ENCODE results near the gene GIT1.
A peak's percentile ranks its signal among the peaks of the same experiment; 100 is the strongest.

GIT1 gene

DNA sequence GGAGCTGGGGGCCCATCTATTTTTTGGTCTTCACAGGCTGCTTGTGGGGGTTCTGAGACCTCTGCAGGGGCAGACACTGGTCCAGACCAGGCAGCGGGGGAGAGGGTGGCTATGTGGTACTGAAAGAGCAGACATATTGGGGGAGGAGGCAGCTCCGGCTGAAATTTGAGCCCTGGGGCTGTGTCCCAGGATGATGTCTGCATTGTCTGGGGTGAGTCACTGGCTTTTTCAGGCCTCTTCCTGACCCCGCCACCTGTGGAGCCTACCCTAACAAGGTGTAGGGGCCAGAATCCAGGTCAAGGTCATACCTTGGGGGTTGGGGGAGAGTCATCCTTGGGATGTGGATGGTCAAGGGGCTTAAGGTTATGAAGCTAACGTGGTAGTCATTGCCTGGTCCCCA is 30.8 kb upstream of the GIT1 start:
- no peak overlapping the region for H3K4me3 ChIP-seq (replicated peaks; ENCODE audit: low read depth, low read length)
- TF ChIP-seq, protein P1, sequence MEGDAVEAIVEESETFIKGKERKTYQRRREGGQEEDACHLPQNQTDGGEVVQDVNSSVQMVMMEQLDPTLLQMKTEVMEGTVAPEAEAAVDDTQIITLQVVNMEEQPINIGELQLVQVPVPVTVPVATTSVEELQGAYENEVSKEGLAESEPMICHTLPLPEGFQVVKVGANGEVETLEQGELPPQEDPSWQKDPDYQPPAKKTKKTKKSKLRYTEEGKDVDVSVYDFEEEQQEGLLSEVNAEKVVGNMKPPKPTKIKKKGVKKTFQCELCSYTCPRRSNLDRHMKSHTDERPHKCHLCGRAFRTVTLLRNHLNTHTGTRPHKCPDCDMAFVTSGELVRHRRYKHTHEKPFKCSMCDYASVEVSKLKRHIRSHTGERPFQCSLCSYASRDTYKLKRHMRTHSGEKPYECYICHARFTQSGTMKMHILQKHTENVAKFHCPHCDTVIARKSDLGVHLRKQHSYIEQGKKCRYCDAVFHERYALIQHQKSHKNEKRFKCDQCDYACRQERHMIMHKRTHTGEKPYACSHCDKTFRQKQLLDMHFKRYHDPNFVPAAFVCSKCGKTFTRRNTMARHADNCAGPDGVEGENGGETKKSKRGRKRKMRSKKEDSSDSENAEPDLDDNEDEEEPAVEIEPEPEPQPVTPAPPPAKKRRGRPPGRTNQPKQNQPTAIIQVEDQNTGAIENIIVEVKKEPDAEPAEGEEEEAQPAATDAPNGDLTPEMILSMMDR (IDR thresholded peaks at IDR 0.05; ENCODE audit: low read length, missing control alignments): no peak
- DNase-seq (ENCODE audit: low read depth): no peak

DNA sequence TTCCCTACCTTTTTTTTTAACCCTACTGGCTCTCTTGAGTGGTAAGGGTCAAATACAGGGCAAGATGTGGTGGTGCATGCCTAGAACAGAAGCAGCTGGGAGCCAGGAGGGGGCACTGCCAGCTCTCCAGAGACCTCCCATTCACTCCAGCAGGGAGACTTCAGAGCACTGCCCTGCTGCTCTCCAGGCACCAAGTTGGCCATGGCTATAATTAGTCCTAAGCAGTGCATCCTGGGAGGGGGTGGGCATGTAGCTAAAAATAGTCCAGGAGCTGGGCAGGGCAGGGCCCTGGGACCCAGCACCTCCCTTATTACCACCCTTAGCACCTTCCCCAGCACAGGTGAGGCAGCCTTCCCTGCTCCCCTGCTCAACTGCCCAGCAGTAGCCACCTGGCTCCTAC is 29.8 kb upstream of the GIT1 start:
- no peak overlapping the region for H3K4me3 ChIP-seq (replicated peaks; ENCODE audit: low read depth, low read length)
- DNase-seq (ENCODE audit: low read depth): peak; percentile 41
- TF ChIP-seq, protein P1 (IDR thresholded peaks at IDR 0.05; ENCODE audit: low read length, missing control alignments): peak; percentile 27

DNA sequence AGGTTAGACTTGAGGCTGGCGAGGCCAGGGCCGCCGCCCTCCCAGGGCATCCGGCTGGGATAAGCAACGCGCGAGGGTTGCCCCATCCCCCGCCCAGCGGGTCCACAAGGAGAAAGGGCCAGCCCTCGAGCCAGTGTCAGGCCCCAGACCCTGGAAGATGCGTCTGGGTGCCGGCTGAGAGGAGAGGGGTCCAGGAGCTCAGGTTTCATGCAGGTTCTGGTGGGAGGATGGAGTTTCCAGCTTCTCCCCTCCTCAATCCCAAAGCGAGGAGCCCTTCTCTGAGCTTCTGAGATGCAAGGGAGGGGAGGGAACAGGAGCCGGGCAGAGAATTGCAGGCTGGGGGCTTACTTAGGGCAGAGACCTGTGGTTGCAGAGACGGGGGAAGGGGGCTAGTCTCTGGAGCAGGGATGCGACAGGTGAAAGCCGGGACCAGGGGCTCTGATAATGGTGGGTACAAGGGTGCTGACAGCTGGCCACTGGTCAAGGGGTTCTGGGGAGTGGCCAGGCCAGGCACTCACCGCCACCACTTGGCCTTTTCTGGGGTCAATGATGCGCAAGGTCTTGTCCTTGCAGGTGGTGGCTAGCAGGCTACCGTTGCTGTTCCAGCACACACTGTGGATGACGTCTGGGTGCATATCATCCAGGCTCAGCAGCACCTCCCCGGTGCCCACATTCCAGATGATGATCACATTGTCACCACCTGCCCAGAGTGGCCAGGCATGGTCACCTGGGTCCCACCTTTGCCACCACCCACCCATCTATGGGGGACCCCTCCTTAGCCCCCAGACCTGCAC is 29.0 kb upstream of the GIT1 start:
- TF ChIP-seq, protein P1 (IDR thresholded peaks at IDR 0.05; ENCODE audit: low read length, missing control alignments): no peak

DNA sequence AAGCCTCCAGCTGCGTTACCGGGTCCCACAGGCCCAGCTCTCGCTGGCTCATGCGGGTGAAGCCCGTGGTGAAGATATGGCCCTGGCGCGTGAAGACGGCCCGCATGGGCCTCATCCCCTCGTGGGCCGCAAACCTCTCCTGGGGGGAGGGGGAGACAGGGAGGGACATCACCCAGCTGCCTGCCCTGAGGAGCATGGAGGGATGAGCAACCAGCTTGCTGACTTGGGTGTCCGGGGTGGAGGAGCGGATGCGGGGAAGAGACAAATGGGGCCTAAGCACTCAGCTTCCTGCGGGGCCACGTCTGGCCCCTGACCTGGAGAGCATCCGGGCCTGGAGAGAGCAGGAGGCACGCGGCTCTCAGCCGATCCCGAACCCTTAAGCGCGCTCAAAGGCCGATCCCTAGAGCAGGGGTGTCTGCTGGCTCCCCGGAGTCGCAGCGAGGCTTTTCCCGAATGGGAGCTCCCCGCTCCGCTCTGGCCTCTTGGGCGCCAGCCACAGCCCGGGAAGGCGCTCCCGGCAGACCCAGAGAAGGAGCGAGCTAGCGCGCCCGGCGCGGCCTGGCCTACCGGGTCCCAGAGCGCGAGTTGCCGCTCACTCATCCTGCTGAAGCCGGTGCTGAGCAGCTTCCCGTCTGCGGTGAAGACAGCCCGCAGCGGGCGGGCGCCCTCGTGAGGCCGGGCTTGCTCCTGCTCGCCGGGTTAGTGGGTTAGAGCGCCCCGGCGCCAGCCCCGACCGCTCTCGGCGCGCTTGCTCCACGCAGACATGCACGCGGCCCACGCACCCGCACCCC is 28.2 kb upstream of the GIT1 start:
- DNase-seq (ENCODE audit: low read depth): peak; percentile 68
- H3K4me3 ChIP-seq (replicated peaks; ENCODE audit: low read depth, low read length): peak overlapping the region; percentile 10
- TF ChIP-seq, protein P1 (IDR thresholded peaks at IDR 0.05; ENCODE audit: low read length, missing control alignments): peak; percentile 38

More for the DNA sequence above, 29.0 kb upstream of the GIT1 start:
- no peak overlapping the region for H3K4me3 ChIP-seq (replicated peaks; ENCODE audit: low read depth, low read length)
- no peak for DNase-seq (ENCODE audit: low read depth)

DNA sequence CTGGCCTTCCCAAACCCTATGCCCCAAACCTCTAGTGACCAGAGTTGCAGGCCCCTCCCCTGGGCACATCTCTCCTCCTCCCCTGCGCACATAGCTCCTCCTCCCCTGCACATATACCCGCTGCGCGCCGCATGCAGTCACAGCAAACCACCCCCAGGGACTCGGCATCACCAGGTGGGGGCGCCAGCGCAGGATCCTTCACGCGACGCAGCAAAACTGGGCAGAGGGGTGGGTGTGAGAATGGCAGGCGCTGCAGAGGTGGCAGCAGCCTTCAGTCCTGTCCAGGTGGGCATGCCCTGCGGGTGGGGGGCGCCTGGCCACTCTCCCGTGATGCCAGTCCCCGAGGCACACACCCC is 27.7 kb upstream of the GIT1 start:
- H3K4me3 ChIP-seq (replicated peaks; ENCODE audit: low read depth, low read length): no peak overlapping the region
- TF ChIP-seq, protein P1 (IDR thresholded peaks at IDR 0.05; ENCODE audit: low read length, missing control alignments): peak; percentile 58

DNA sequence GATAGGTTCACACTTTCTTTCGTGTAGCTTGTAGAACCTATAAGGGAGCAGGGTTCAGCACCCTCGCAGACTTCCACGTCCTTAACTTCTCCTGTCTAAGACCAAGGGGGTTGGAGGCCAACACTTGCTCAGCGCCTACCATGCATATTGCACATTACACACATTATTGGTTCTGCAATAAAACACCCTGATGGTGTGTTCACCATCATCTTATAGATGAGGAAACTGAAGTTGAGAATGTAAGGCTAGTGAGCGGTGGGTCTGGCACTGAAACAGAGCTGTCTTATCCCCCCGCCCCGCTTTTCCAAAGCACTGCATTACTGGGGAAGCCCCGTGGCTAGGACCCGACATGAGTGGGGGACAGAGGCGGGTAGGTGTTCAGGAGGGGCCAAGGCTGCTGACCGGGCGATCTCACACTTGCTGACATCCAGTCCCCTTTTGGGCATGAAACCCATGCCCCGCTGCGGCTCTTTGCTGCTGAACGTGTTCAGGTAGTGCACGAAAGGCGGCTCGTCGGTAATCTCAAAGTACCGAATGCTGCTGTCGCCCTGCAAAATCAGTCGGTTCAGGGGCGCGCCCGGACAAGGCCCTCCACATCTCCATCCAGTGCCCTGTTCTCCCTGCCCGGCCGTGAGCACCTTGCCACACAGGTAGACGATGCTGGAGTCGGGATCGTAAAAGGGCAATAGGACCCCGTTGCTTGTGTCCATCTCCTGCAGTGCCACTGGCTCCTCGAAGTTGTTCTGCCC is 27.0 kb upstream of the GIT1 start:
- DNase-seq (ENCODE audit: low read depth): no peak
- TF ChIP-seq, protein P1 (IDR thresholded peaks at IDR 0.05; ENCODE audit: low read length, missing control alignments): no peak
- no peak overlapping the region for H3K4me3 ChIP-seq (replicated peaks; ENCODE audit: low read depth, low read length)

More for the DNA sequence above, 27.7 kb upstream of the GIT1 start:
- peak; percentile 72 for DNase-seq (ENCODE audit: low read depth)
